GM18526 (cell line): ENCODE results near the gene NINJ1.

ENCODE experiments used
- POLR2A ChIP-seq: IDR thresholded peaks from 3 replicates; pipeline ENCODE4 v1.6.1; 2011; ENCODE audit not compliant: insufficient read length; ENCODE audit errors: extremely low read depth

The NINJ1 gene

GRCh38 chr9:93119953-93120845 is 13.9 kb downstream of the NINJ1 start:
- peak; percentile 33 for TF ChIP-seq POLR2A

- TF ChIP-seq POLR2A, result no peak
Measured at GRCh38 chr9:93119703-93119952, 14.4 kb downstream of the NINJ1 start.

DNA sequence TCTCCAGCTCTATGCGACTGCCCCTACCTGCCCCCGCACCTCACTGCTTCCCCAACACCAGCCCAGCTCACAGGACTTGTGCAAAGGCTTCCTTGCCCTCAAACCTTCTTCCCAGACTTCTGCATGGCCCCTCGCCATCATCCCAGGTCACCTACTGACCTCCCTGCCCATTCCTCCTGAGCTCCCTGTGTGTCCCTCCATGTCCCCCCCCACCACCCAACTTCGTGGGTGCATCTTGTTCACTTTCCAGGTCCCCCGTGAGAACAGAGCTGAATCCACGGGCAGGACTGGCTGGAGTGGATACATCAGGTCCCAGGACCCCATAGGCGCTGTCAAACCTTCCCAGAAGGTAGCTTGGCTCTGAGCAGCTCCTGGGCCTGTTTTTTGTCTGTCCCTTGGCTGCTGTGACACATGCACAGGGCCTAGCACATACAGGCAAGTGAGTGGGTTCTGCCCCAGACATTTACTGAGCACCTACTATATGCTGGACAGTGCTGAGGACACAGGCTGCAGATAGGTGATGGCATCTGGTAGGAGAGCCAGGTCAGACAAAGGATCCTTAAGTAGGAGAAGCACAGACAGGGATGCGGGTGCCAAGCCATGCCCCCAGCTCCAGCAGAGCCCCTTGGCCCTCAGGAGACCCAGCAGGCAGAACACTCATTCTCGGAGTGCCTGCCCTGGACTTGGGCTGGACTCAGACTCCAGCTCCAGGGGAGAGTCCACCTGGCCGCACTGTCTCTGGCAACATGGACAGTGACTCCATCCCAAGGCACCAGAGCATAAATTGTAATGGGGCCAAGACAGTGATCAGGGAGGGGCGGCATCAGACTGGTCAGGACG is 15.0 kb downstream of the NINJ1 start:
- TF ChIP-seq POLR2A, result no peak

DNA sequence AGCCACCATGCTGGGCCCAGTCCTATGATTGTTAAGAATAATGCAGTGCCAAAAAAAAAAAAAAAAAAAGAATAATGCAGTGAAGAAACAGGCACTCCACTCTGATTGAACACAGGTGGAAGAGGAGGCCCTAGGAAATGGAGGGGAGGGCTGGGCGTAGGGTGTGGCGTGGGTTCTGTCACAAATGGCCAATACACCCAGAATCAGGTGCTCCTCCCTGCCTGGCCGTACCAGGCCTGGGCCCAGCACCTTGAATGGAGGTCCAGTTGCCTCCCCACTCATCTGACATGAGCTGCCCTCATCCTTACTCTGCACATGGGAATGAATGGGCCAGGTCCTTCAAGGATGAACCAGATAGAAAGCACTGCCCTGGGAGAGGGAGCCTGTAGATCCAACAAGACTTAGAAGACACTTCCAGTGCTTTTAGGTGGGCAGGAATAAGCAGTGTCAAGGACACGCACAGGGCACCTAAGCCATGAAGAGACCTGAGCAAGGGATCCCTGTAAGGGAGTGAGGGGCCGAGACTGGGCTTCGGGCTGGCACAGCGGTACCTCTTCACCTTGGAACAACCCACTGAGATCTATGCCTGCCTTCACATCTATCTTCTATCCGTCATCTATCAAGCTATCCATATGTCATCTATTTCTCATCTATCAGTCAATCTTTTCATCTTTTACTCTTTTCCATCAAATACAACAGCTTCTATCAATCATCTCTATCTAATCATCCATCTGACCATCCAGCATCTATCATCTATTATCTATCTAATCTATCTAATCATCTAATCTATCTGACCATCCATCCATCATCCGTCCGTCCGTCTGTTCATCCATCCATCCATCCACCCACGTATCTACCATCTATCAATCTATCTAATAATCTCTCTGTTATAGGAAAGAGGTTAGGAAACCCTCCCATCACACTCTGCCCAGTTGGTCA is 15.9 kb downstream of the NINJ1 start:
- no peak for TF ChIP-seq POLR2A

- TF ChIP-seq POLR2A, result no peak
Measured at GRCh38 chr9:93116072-93116961, 17.7 kb downstream of the NINJ1 start.

- no peak for TF ChIP-seq POLR2A
Measured at GRCh38 chr9:93115486-93116071, 18.5 kb downstream of the NINJ1 start.

DNA sequence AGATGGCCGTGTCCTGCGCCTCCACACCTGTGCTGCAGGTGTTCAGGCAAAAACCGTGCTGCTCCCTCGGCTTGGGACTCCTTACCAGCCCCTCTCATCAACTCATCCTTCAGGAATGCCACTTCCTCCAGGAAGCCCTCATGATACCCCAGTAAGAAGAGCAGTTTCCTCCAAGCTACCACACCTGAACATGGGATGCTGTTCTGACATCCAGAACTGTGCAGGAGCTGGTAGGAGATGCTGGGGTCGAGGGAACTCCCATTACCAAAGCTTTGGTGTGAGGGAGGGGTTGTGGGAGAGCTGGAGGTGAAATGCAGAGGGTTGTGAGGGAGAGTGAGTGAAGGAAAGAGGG is 19.1 kb downstream of the NINJ1 start:
- TF ChIP-seq POLR2A, result no peak

DNA sequence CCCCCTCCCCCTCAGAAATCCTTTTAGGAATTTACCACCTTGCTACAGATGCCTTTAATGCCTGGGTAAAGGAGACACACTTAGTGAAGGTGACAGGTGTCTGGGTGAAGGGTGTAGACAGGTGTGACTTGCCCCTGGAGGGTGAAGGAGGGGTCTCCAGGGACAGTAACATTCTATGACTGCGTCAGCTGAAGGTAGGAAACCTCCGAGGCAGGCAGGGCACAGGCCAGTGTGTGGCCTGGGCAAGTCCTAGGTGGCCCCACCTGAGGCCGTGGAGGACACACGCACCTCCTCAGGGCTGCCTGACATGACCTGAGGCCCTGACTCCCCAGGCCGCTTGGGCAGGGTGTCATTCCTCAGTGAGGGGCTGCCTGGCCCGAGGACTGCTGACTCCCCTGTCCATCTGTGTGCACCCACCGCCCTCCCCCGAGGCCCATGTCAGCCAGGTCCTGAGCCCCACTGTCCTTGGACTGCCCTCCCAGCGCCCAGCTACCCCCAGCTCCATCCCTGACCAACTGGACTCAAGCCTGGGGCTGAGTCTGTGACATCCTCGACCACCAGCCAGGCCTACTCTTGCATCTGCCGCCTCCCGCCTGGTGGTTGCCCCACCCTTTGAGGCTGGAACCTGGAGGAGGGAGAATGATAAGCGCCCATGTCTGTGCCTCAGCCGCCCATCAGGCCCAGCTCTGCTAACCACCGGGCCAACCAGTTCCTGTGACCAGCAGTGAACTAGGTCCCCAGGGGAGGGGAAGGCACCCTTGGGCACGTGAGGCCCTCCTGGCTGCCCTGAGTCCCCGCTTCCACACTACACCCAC is 19.7 kb downstream of the NINJ1 start:
- no peak for TF ChIP-seq POLR2A

- no peak for TF ChIP-seq POLR2A
Measured at GRCh38 chr9:93112864-93113389, 21.1 kb downstream of the NINJ1 start.

GRCh38 chr9:93112116-93112863 is 21.8 kb downstream of the NINJ1 start:
- TF ChIP-seq POLR2A, result no peak

DNA sequence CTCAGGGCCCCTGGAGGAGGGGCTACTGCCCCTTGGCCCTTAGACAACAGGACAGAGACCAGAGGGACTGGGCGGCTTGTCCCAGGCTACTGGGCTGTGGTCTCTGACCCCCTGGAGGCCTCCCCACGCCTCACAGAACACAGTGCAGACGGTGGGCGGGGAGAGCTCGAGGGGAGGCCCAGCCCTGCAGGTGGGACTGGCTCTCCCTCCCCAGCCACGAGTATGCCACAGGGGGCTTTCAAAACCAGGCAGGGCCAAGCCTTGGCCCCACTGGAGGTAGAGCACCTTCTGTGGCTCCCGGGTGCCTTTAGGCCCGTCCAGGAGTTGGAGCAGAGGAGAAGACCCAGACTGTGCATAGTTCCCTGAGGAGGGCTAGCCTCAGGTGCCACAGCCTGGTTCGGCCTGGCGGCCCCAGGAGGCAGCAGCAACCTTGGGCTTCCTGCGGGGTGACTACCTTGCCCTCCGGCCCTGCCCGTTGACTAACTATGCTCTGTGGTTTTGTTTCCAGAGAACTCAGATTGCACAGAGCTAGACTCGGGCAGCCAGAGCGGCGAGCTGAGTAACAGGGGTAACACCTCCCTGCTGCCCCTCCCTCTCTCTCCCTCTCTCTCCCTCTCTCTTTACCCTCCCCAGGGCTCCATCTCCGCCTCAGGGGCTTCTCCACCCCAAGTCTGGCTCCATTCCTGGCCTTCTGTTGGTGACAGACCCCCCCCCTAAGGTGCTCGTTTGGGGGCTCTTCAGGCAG is 22.5 kb downstream of the NINJ1 start:
- TF ChIP-seq POLR2A, result no peak

- TF ChIP-seq POLR2A, result no peak
Measured at GRCh38 chr9:93111001-93111370, 23.1 kb downstream of the NINJ1 start.

- TF ChIP-seq POLR2A, result no peak
Measured at GRCh38 chr9:93110311-93110855, 23.7 kb downstream of the NINJ1 start.
